MM.1S (cell line): ENCODE measurements around the gene MECP2.

Source experiments
- DNase-seq: peaks from one replicate; pipeline ENCODE4 v3.0.0-alpha.2; 2015
- H2AFZ ChIP-seq: fragments of 300-600 bp; sonication (generic); 2 replicates; pipeline ENCODE4 v1.6.0; 2016; ENCODE audit warnings: antibody characterized with exemption, low read length
- H3F3A ChIP-seq: fragments of 300-600 bp; sonication (generic); 2 replicates; pipeline ENCODE4 v1.6.1; 2016; ENCODE audit warnings: mild to moderate bottlenecking, antibody characterized with exemption, low read length, moderate library complexity, mixed read lengths; ENCODE audit not compliant: insufficient read depth
- H3K27ac ChIP-seq: fragments of 300-600 bp; sonication (generic); 2 replicates; pipeline ENCODE4 v1.5.1; 2016; ENCODE audit warnings: mild to moderate bottlenecking, low read length
- H3K27me3 ChIP-seq: fragments of 300-600 bp; sonication (generic); replicated peaks from 2 replicates; pipeline ENCODE4 v1.6.0; 2016; ENCODE audit warnings: low read length; ENCODE audit not compliant: insufficient read depth
- H3K36me3 ChIP-seq: fragments of 300-600 bp; sonication (generic); replicated peaks from 2 replicates; pipeline ENCODE4 v1.6.1; 2016; ENCODE audit warnings: mild to moderate bottlenecking, low read length, mixed read lengths; ENCODE audit not compliant: insufficient read depth
- H3K4me1 ChIP-seq: fragments of 300-600 bp; sonication (generic); 2 replicates; pipeline ENCODE4 v1.6.1; 2016; ENCODE audit warnings: low read length, mixed read lengths
- H3K4me2 ChIP-seq: fragments of 300-600 bp; sonication (generic); 2 replicates; pipeline ENCODE4 v1.6.0; 2016; ENCODE audit warnings: low read depth, low read length
- H3K4me3 ChIP-seq: fragments of 300-600 bp; sonication (generic); 2 replicates; pipeline ENCODE4 v1.5.1; 2016; ENCODE audit warnings: low read length, mixed read lengths
- H3K79me2 ChIP-seq: fragments of 300-600 bp; sonication (generic); 2 replicates; pipeline ENCODE4 v1.6.1; 2016; ENCODE audit warnings: mixed run types, low read length, mixed read lengths
- H3K9ac ChIP-seq: fragments of 300-600 bp; sonication (generic); 2 replicates; pipeline ENCODE4 v1.6.1; 2016; ENCODE audit warnings: low read length, mixed read lengths
- H3K9me2 ChIP-seq: fragments of 300-600 bp; sonication (generic); replicated peaks from 2 replicates; pipeline ENCODE4 v1.6.1; 2016; ENCODE audit warnings: mild to moderate bottlenecking, low read length, mixed read lengths; ENCODE audit not compliant: insufficient read depth
- H3K9me3 ChIP-seq: fragments of 300-600 bp; sonication (generic); replicated peaks from 2 replicates; pipeline ENCODE4 v1.6.1; 2016; ENCODE audit warnings: mild to moderate bottlenecking, low read length, mixed read lengths; ENCODE audit not compliant: insufficient read depth
- H4K20me1 ChIP-seq: fragments of 300-600 bp; sonication (generic); 2 replicates; pipeline ENCODE4 v1.6.1; 2016; ENCODE audit warnings: mild to moderate bottlenecking, low read length, moderate library complexity, mixed read lengths; ENCODE audit not compliant: insufficient read depth
- EZH2 ChIP-seq: fragments of 300-600 bp; sonication (generic); optimal IDR thresholded peaks from 2 replicates; pipeline ENCODE3; 2017; ENCODE audit warnings: low read depth, mild to moderate bottlenecking, antibody characterized with exemption, low read length, mixed read lengths
- EZH2phosphoT487 ChIP-seq: fragments of 300-600 bp; sonication (generic); IDR thresholded peaks from 2 replicates; pipeline ENCODE4 v1.6.1; 2018; ENCODE audit warnings: antibody characterized with exemption, low read length
- TF ChIP-seq, protein P1 (sequence below): fragments of 300-600 bp; sonication (generic); IDR thresholded peaks from 2 replicates; pipeline ENCODE4 v1.5.1; 2016; ENCODE audit warnings: antibody characterized with exemption, low read length, mixed read lengths

MECP2 gene

GRCh38 chrX:153974003-153974725 lies 123.4 kb downstream of the MECP2 start:
- H3K4me2 ChIP-seq: peak overlapping the region; percentile 82; the same call in 1 of the 2 replicates
- H3K4me1 ChIP-seq: peaks cover 5% of the 10 kb centered on the region; the same call in 1 of the 2 replicates
- H4K20me1 ChIP-seq: no peaks in the 10 kb centered on the region
- no peak overlapping the region for H3K4me3 ChIP-seq
- no peaks in the 10 kb centered on the region for H3K36me3 ChIP-seq
- DNase-seq: no peak
- peaks cover 33% of the 10 kb centered on the region for H3K79me2 ChIP-seq
- H3K9ac ChIP-seq: no peak overlapping the region
- TF ChIP-seq EZH2phosphoT487 (no peak), EZH2 (no peak)
- TF ChIP-seq, protein P1, sequence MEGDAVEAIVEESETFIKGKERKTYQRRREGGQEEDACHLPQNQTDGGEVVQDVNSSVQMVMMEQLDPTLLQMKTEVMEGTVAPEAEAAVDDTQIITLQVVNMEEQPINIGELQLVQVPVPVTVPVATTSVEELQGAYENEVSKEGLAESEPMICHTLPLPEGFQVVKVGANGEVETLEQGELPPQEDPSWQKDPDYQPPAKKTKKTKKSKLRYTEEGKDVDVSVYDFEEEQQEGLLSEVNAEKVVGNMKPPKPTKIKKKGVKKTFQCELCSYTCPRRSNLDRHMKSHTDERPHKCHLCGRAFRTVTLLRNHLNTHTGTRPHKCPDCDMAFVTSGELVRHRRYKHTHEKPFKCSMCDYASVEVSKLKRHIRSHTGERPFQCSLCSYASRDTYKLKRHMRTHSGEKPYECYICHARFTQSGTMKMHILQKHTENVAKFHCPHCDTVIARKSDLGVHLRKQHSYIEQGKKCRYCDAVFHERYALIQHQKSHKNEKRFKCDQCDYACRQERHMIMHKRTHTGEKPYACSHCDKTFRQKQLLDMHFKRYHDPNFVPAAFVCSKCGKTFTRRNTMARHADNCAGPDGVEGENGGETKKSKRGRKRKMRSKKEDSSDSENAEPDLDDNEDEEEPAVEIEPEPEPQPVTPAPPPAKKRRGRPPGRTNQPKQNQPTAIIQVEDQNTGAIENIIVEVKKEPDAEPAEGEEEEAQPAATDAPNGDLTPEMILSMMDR: no peak
- no peaks in the 10 kb centered on the region for H3K27me3 ChIP-seq
- no peak overlapping the region for H3K27ac ChIP-seq
- no peak overlapping the region for H2AFZ ChIP-seq
- peaks cover 26% of the 10 kb centered on the region for H3F3A ChIP-seq
- no peaks in the 10 kb centered on the region for H3K9me2 ChIP-seq
- H3K9me3 ChIP-seq: no peaks in the 10 kb centered on the region

GRCh38 chrX:153973127-153974002 lies 124.2 kb downstream of the MECP2 start:
- no peaks in the 10 kb centered on the region for H3K27me3 ChIP-seq
- H3K9me3 ChIP-seq: no peaks in the 10 kb centered on the region
- H3F3A ChIP-seq: peaks cover 34% of the 10 kb centered on the region
- peaks cover 1% of the 10 kb centered on the region; the same call in 1 of the 2 replicates for H4K20me1 ChIP-seq
- H3K79me2 ChIP-seq: peaks cover 41% of the 10 kb centered on the region
- peak overlapping the region; percentile 95 for H3K27ac ChIP-seq
- peaks cover 5% of the 10 kb centered on the region; the same call in 1 of the 2 replicates for H3K4me1 ChIP-seq
- TF ChIP-seq, protein P1: no peak
- no peak for TF ChIP-seq EZH2phosphoT487
- no peak for TF ChIP-seq EZH2
- H3K4me2 ChIP-seq: peak overlapping the region; percentile 82
- no peaks in the 10 kb centered on the region for H3K9me2 ChIP-seq
- peak overlapping the region; percentile 94 for H3K9ac ChIP-seq
- no peak for DNase-seq
- no peaks in the 10 kb centered on the region for H3K36me3 ChIP-seq
- peak overlapping the region; percentile 65 for H3K4me3 ChIP-seq
- H2AFZ ChIP-seq: no peak overlapping the region

GRCh38 chrX:153972368-153973126 lies 125.0 kb downstream of the MECP2 start, which contains the start of gene TMEM187:
Gene TMEM187, plus strand, starts transcription at chrX:153972754. Its CDS starts 9,309 bp downstream, at chrX:153982063.
- H3K79me2 ChIP-seq: peaks cover 49% of the 10 kb centered on the region
- no peaks in the 10 kb centered on the region for H3K36me3 ChIP-seq
- peaks cover 13% of the 10 kb centered on the region for H3K4me1 ChIP-seq
- no peaks in the 10 kb centered on the region for H3K9me2 ChIP-seq
- peak within 1 kb of the TSS; percentile 99 for H3K27ac ChIP-seq
- no peaks in the 10 kb centered on the region for H3K9me3 ChIP-seq
- peak within 1 kb of the TSS; percentile 82 for H3K4me2 ChIP-seq
- H3K27me3 ChIP-seq: no peaks in the 10 kb centered on the region
- DNase-seq: peak; percentile 93
- H4K20me1 ChIP-seq: peaks cover 5% of the 10 kb centered on the region; the same call in 1 of the 2 replicates
- H2AFZ ChIP-seq: no peak within 1 kb of the TSS
- peak within 1 kb of the TSS; percentile 94 for H3K4me3 ChIP-seq
- no peak for TF ChIP-seq EZH2
- no peak for TF ChIP-seq EZH2phosphoT487
- TF ChIP-seq, protein P1: no peak
- peak within 1 kb of the TSS; percentile 100 for H3K9ac ChIP-seq
- H3F3A ChIP-seq: peaks cover 36% of the 10 kb centered on the region
